22Rv1 (cell line): Measurements from ENCODE around the gene POLR3GL.

Experiments used
- ZFX ChIP-seq: fragments of 450-650 bp; IDR thresholded peaks from 2 replicates; pipeline ENCODE4 v1.6.1; 2017; ENCODE audit warnings: antibody characterized with exemption, borderline replicate concordance
- TF ChIP-seq, protein P1 (sequence below): fragments of 450-650 bp; IDR thresholded peaks from 2 replicates; pipeline ENCODE4 v1.5.1; 2017; ENCODE audit warnings: mild to moderate bottlenecking

DNA sequence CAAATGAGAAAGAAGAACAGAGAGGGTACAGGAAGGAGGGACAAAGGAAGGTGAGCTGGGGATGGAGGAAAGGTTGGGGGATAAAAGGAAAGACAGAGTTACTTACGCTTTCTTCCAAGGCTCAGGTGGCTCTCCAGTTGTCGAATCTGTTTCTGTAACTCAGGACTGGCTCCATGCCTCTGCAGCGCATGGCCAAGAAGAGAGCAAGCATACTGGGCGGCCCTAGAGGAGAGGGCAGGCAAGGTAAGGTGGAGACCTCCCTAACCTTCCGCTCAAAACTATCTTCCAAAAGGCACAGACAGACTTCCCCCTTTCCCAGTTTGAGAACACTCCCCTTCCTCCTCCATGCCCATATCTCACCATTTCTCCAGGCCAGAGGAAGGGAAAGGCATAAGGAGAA is 46.9 kb upstream of the POLR3GL start:
- TF ChIP-seq, protein P1, sequence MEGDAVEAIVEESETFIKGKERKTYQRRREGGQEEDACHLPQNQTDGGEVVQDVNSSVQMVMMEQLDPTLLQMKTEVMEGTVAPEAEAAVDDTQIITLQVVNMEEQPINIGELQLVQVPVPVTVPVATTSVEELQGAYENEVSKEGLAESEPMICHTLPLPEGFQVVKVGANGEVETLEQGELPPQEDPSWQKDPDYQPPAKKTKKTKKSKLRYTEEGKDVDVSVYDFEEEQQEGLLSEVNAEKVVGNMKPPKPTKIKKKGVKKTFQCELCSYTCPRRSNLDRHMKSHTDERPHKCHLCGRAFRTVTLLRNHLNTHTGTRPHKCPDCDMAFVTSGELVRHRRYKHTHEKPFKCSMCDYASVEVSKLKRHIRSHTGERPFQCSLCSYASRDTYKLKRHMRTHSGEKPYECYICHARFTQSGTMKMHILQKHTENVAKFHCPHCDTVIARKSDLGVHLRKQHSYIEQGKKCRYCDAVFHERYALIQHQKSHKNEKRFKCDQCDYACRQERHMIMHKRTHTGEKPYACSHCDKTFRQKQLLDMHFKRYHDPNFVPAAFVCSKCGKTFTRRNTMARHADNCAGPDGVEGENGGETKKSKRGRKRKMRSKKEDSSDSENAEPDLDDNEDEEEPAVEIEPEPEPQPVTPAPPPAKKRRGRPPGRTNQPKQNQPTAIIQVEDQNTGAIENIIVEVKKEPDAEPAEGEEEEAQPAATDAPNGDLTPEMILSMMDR, result no peak
- TF ChIP-seq ZFX, result no peak
